GM19193 (cell line): ENCODE data around the gene TDRD9.

Experiments used
- POLR2A ChIP-seq: IDR thresholded peaks from 4 replicates; pipeline ENCODE4 v1.6.1; 2011; ENCODE audit not compliant: insufficient read depth, insufficient read length; ENCODE audit errors: extremely low read depth

The TDRD9 gene

GRCh38 chr14:104100171-104101085 lies 172.2 kb downstream of the TDRD9 start:
- no peak for TF ChIP-seq POLR2A

- no peak for TF ChIP-seq POLR2A
These were observed 172.9 kb downstream of the TDRD9 start for GRCh38 chr14:104101086-104101621.

- no peak for TF ChIP-seq POLR2A
These were observed 173.5 kb downstream of the TDRD9 start for GRCh38 chr14:104101651-104102281.
